Measurements from ENCODE around the gene LPO.

LPO gene

DNA sequence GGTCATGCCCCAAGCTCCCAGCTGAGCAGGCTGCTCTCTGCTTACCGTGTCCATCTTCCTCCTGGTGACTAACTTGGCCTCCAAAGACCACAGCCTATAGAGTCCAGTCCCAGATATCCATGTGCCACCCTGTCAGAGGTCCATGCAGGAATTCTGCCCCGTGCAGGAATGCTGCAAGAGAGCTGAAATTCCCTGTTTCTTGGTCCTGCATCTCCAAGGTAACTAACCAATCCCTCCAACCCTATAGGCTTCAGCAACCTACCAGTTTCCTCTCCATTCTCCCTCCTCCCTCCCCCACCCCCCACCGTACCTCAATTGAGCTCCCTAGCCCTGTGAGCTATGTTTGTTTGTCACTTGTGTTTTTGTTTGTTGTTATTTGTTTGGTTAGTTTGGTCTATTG lies 9.7 kb upstream of the LPO start:
- no peak for TF ChIP-seq SIN3A (IDR thresholded peaks at IDR 0.05; ENCODE audit: borderline replicate concordance, insufficient read depth, low read length)
- TF ChIP-seq, protein P1, sequence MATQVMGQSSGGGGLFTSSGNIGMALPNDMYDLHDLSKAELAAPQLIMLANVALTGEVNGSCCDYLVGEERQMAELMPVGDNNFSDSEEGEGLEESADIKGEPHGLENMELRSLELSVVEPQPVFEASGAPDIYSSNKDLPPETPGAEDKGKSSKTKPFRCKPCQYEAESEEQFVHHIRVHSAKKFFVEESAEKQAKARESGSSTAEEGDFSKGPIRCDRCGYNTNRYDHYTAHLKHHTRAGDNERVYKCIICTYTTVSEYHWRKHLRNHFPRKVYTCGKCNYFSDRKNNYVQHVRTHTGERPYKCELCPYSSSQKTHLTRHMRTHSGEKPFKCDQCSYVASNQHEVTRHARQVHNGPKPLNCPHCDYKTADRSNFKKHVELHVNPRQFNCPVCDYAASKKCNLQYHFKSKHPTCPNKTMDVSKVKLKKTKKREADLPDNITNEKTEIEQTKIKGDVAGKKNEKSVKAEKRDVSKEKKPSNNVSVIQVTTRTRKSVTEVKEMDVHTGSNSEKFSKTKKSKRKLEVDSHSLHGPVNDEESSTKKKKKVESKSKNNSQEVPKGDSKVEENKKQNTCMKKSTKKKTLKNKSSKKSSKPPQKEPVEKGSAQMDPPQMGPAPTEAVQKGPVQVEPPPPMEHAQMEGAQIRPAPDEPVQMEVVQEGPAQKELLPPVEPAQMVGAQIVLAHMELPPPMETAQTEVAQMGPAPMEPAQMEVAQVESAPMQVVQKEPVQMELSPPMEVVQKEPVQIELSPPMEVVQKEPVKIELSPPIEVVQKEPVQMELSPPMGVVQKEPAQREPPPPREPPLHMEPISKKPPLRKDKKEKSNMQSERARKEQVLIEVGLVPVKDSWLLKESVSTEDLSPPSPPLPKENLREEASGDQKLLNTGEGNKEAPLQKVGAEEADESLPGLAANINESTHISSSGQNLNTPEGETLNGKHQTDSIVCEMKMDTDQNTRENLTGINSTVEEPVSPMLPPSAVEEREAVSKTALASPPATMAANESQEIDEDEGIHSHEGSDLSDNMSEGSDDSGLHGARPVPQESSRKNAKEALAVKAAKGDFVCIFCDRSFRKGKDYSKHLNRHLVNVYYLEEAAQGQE (IDR thresholded peaks at IDR 0.05; ENCODE audit: insufficient read depth in 1 of 2, low read depth in 2 of 2, low read length in 2 of 2): no peak
- no peak for TF ChIP-seq TAF1 (IDR thresholded peaks at IDR 0.05; ENCODE audit: borderline replicate concordance, insufficient read depth, low read length)
- no peak for TF ChIP-seq FOXP2 (optimal IDR thresholded peaks at IDR 0.05; ENCODE audit: borderline replicate concordance, extremely low read depth, extremely low read length, insufficient read depth)
- TF ChIP-seq POLR2AphosphoS5 (IDR thresholded peaks at IDR 0.05; ENCODE audit: low read depth, low read length): no peak

DNA sequence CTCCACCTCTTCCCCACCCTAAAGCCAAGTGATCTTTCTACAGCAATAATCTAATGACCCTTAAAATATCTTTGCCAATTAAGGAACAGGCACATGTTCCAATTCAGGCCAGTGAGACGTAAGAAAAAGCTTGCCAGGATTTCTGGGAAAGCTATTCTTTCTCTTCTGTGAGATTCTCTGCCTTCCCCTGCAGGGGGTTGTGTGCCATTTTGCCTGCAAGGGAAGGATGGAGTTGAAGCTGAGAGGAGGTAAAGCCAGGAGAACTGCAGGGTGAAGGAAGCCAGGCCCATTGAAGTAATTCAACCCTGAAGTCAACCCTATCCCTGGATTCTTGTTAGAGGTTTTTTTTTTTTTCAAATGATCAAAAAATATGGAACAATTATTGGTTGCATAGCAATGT lies 9.0 kb upstream of the LPO start:
- TF ChIP-seq FOXP2 (optimal IDR thresholded peaks at IDR 0.05; ENCODE audit: borderline replicate concordance, extremely low read depth, extremely low read length, insufficient read depth): no peak
- no peak for TF ChIP-seq SIN3A (IDR thresholded peaks at IDR 0.05; ENCODE audit: borderline replicate concordance, insufficient read depth, low read length)
- no peak for TF ChIP-seq POLR2AphosphoS5 (IDR thresholded peaks at IDR 0.05; ENCODE audit: low read depth, low read length)
- no peak for TF ChIP-seq TAF1 (IDR thresholded peaks at IDR 0.05; ENCODE audit: borderline replicate concordance, insufficient read depth, low read length)
- TF ChIP-seq, protein P1 (IDR thresholded peaks at IDR 0.05; ENCODE audit: insufficient read depth in 1 of 2, low read depth in 2 of 2, low read length in 2 of 2): no peak

DNA sequence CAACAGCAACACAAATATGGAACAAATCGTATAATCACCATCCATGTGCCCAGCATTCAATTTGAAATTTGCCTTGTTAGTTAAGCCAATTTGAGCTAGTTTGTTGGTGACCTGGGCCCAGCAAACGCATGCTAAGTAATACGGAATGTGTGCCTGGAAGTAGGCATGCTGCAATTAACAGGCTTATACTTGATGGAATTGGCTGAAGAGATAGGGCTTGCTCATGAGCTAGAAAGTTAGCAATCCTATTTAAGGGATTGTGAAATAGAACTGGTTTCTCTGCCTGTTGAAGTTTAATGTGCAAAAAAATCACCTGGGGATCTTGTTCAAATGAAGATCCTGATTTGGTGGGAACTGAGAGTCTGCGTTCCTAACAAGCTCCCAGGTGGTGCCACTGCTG lies 8.5 kb upstream of the LPO start:
- TF ChIP-seq, protein P1 (IDR thresholded peaks at IDR 0.05; ENCODE audit: insufficient read depth in 1 of 2, low read depth in 2 of 2, low read length in 2 of 2): no peak
- TF ChIP-seq SIN3A (IDR thresholded peaks at IDR 0.05; ENCODE audit: borderline replicate concordance, insufficient read depth, low read length) (no peak), POLR2AphosphoS5 (IDR thresholded peaks at IDR 0.05; ENCODE audit: low read depth, low read length) (no peak), TAF1 (IDR thresholded peaks at IDR 0.05; ENCODE audit: borderline replicate concordance, insufficient read depth, low read length) (no peak), FOXP2 (optimal IDR thresholded peaks at IDR 0.05; ENCODE audit: borderline replicate concordance, extremely low read depth, extremely low read length, insufficient read depth) (no peak)

DNA sequence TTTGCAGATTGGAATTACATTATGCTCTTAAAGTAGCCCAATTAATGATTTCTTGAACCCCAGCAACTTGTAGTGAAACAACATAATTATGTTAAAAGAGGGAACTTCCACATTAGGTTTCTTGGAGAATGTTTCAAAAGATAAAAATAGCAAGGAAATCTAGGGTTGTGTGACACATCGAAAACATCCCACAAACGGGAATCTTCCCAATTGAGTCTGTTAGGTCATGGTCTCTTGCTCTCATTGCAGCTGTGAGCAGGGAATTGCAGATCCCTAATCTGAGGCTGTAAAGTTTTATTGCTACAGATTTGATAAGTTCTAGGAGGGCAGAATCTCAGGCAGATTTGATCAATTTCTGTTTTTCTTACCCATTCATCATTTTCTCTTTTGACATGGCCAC lies 6.7 kb upstream of the LPO start:
- TF ChIP-seq TAF1 (IDR thresholded peaks at IDR 0.05; ENCODE audit: borderline replicate concordance, insufficient read depth, low read length): no peak
- no peak for TF ChIP-seq FOXP2 (optimal IDR thresholded peaks at IDR 0.05; ENCODE audit: borderline replicate concordance, extremely low read depth, extremely low read length, insufficient read depth)
- no peak for TF ChIP-seq POLR2AphosphoS5 (IDR thresholded peaks at IDR 0.05; ENCODE audit: low read depth, low read length)
- TF ChIP-seq, protein P1 (IDR thresholded peaks at IDR 0.05; ENCODE audit: insufficient read depth in 1 of 2, low read depth in 2 of 2, low read length in 2 of 2): no peak
- no peak for TF ChIP-seq SIN3A (IDR thresholded peaks at IDR 0.05; ENCODE audit: borderline replicate concordance, insufficient read depth, low read length)

- TF ChIP-seq, protein P1 (IDR thresholded peaks at IDR 0.05; ENCODE audit: insufficient read depth in 1 of 2, low read depth in 2 of 2, low read length in 2 of 2): no peak
- no peak for TF ChIP-seq POLR2AphosphoS5 (IDR thresholded peaks at IDR 0.05; ENCODE audit: low read depth, low read length)
- TF ChIP-seq SIN3A (IDR thresholded peaks at IDR 0.05; ENCODE audit: borderline replicate concordance, insufficient read depth, low read length): no peak
These were observed 5.7 kb upstream of the LPO start for GRCh38 chr17:58232707-58233156.

All from PFSK-1 (cell line).